CD4-positive, CD25-positive, alpha-beta regulatory T cell (primary cell): Measurements from ENCODE around the gene KCNN1. TPM values are rescaled to one million over a fixed set of nuclear protein-coding genes. Genes with fewer than 3 reads are reported as not detected.
"Not testable (repeated sequence)": the region's sequence is repeated elsewhere in the genome, so short reads cannot be mapped to it uniquely, and the experiment has no call there.

ENCODE experiments used
- ATAC-seq, 2 donors: fragments of 150-1000 bp; cut with Tn5 transposase; one replicate each; pipeline ENCODE4 v1.10.0; 2021; ENCODE audit warnings: low read depth in 2 of 2, moderate number of reproducible peaks in 2 of 2, moderate library complexity in 1 of 2
- DNase-seq, 3 donors: peaks; one replicate each; pipeline versions ENCODE4 v3.0.0 to v3.0.0-alpha.2; 2012 to 2022; ENCODE audit warnings: mixed read lengths in 1 of 3
- H3K27ac ChIP-seq: one replicate; pipeline ENCODE4 v1.7.0; 2013; ENCODE audit warnings: mild to moderate bottlenecking, low read length; ENCODE audit not compliant: insufficient read depth, poor library complexity, severe bottlenecking
- H3K27me3 ChIP-seq: one replicate; pipeline ENCODE4 v1.7.0; 2013; ENCODE audit warnings: low read length; ENCODE audit not compliant: control insufficient read depth, insufficient read depth
- H3K36me3 ChIP-seq: one replicate; pipeline ENCODE4 v1.7.0; 2013; ENCODE audit warnings: mild to moderate bottlenecking, low read length, moderate library complexity; ENCODE audit not compliant: control insufficient read depth, insufficient read depth
- H3K4me1 ChIP-seq: 2 replicates; pipeline ENCODE4 v1.7.0; 2013; ENCODE audit warnings: mild to moderate bottlenecking, low read length; ENCODE audit not compliant: insufficient read depth, control insufficient read depth, poor library complexity, severe bottlenecking
- H3K4me3 ChIP-seq: one replicate; pipeline ENCODE4 v1.7.0; 2013; ENCODE audit warnings: low read depth, mild to moderate bottlenecking, low read length, moderate library complexity
- H3K9me3 ChIP-seq, 2 experiments: 1 replicate in 1 of 2; 2 replicates in 1 of 2; pipeline ENCODE4 v1.7.0; 2013; ENCODE audit warnings: low read length in 2 of 2, mild to moderate bottlenecking in 1 of 2, moderate library complexity in 1 of 2; ENCODE audit not compliant: control insufficient read depth in 2 of 2
- H3K27ac Mint-ChIP-seq, 3 donors: one replicate each; pipeline ENCODE4 v1.8.0; 2020 to 2022; ENCODE audit warnings: mild to moderate bottlenecking in 3 of 3, mixed read lengths in 3 of 3, moderate library complexity in 2 of 3
- H3K27me3 Mint-ChIP-seq: one replicate; pipeline ENCODE4 v1.8.0; 2022; ENCODE audit warnings: mild to moderate bottlenecking, mixed read lengths
- H3K36me3 Mint-ChIP-seq: one replicate; pipeline ENCODE4 v1.8.0; 2020; ENCODE audit warnings: mixed read lengths
- H3K4me1 Mint-ChIP-seq, 4 donors: one replicate each; pipeline ENCODE4 v1.8.0; 2020 to 2022; ENCODE audit warnings: mixed read lengths in 4 of 4, mild to moderate bottlenecking in 1 of 4
- H3K4me3 Mint-ChIP-seq, 4 donors: one replicate each; pipeline ENCODE4 v1.8.0; 2020 to 2022; ENCODE audit warnings: mild to moderate bottlenecking in 4 of 4, mixed read lengths in 4 of 4, moderate library complexity in 3 of 4
- H3K9me3 Mint-ChIP-seq, 7 donors: one replicate each; pipeline ENCODE4 v1.8.0; 2020 to 2022; ENCODE audit warnings: mixed read lengths in 7 of 7, mild to moderate bottlenecking in 3 of 7, moderate library complexity in 2 of 7
- polyA plus RNA-seq, 4 donors: library from polyadenylated mRNA; unstranded; fragments of 300-500 nt; fragmentation: Illumina TruSeq; gene quantifications; one replicate each; pipeline ENCODE4 v1.2.3, GENCODE V29; 2021
- total RNA-seq: library from RNA; stranded (reverse); gene quantifications from one replicate; pipeline ENCODE4 v1.2.3, GENCODE V29; 2022

KCNN1 gene
- total RNA-seq (not detected), polyA plus RNA-seq (not detected)

- H3K27me3 Mint-ChIP-seq: peaks cover 56% of the 10 kb centered on the region
- peak within 1 kb of the TSS in 2 of 4 donors; percentile 56 to 80 for H3K4me3 Mint-ChIP-seq
- Histone ChIP-seq H3K9me3 (no peaks in the 10 kb centered on the region), H3K4me1 (no peaks in the 10 kb centered on the region), H3K27ac (no peak within 1 kb of the TSS), H3K4me3 (no peak within 1 kb of the TSS), H3K27me3 (peaks cover 6% of the 10 kb centered on the region), H3K36me3 (no peaks in the 10 kb centered on the region)
- H3K27ac Mint-ChIP-seq: peak within 1 kb of the TSS in 1 of 3 donors; percentile 52
- peaks cover 0 to 12% (median 3%) of the 10 kb centered on the region in 4 donors for H3K4me1 Mint-ChIP-seq
- ATAC-seq: no peak
- H3K9me3 Mint-ChIP-seq: peaks cover 0 to 2% (median 0%) of the 10 kb centered on the region in 7 donors
- no peaks in the 10 kb centered on the region for H3K36me3 Mint-ChIP-seq
- no peak for DNase-seq
These were observed at the start of gene KCNN1 for GRCh38 chr19:17966550-17967256. Gene KCNN1, plus strand, starts transcription at chr19:17967107. Its CDS starts 6,782 bp downstream, at chr19:17973889.

GRCh38 chr19:17918151-17918550 is 48.8 kb upstream of the KCNN1 start:
- H3K27me3 ChIP-seq, H3K36me3 Mint-ChIP-seq, H3K9me3 ChIP-seq, ATAC-seq, H3K4me1 ChIP-seq, H3K4me1 Mint-ChIP-seq, H3K36me3 ChIP-seq, H3K4me3 Mint-ChIP-seq, H3K27ac ChIP-seq, H3K27me3 Mint-ChIP-seq, H3K4me3 ChIP-seq, DNase-seq, H3K27ac Mint-ChIP-seq: not testable (repeated sequence)
- H3K9me3 Mint-ChIP-seq: peaks cover 0 to 14% (median 2%) of the 10 kb centered on the region in 7 donors

GRCh38 chr19:17919122-17919521 is 47.8 kb upstream of the KCNN1 start:
- not testable (repeated sequence) for H3K4me3 Mint-ChIP-seq, H3K4me3 ChIP-seq, H3K27ac ChIP-seq, H3K9me3 ChIP-seq, H3K27ac Mint-ChIP-seq, H3K27me3 ChIP-seq, DNase-seq, ATAC-seq, H3K36me3 ChIP-seq, H3K9me3 Mint-ChIP-seq, H3K4me1 Mint-ChIP-seq, H3K4me1 ChIP-seq, H3K36me3 Mint-ChIP-seq, H3K27me3 Mint-ChIP-seq

- no peaks in the 10 kb centered on the region for H3K27me3 ChIP-seq
- no peaks in the 10 kb centered on the region for H3K9me3 ChIP-seq
- Mint-ChIP-seq H3K4me1 (no peaks in the 10 kb centered on the region), H3K27ac (no peak overlapping the region), H3K4me3 (no peak overlapping the region), H3K27me3 (no peaks in the 10 kb centered on the region), H3K9me3 (peaks cover 0 to 4% (median 0%) of the 10 kb centered on the region in 7 donors), H3K36me3 (no peaks in the 10 kb centered on the region)
- ATAC-seq (no peak), DNase-seq (no peak)
- no peak overlapping the region for H3K27ac ChIP-seq
- H3K4me3 ChIP-seq: no peak overlapping the region
- no peaks in the 10 kb centered on the region for H3K4me1 ChIP-seq
- no peaks in the 10 kb centered on the region for H3K36me3 ChIP-seq
These were observed 46.4 kb upstream of the KCNN1 start for GRCh38 chr19:17920527-17920926.

- no peak for ATAC-seq
These were observed 44.8 kb upstream of the KCNN1 start for GRCh38 chr19:17922138-17922537.

GRCh38 chr19:17926044-17926443 is 40.9 kb upstream of the KCNN1 start:
- Histone ChIP-seq H3K36me3 (no peaks in the 10 kb centered on the region), H3K9me3 (no peaks in the 10 kb centered on the region), H3K27ac (no peak overlapping the region), H3K4me1 (no peaks in the 10 kb centered on the region), H3K4me3 (no peak overlapping the region), H3K27me3 (no peaks in the 10 kb centered on the region)
- Mint-ChIP-seq H3K27ac (no peak overlapping the region), H3K4me1 (no peaks in the 10 kb centered on the region), H3K9me3 (peaks cover 0 to 3% (median 0%) of the 10 kb centered on the region in 7 donors), H3K4me3 (no peak overlapping the region), H3K36me3 (peaks cover 3% of the 10 kb centered on the region), H3K27me3 (peaks cover 4% of the 10 kb centered on the region)
- ATAC-seq (no peak), DNase-seq (no peak)

More at GRCh38 chr19:17922138-17922537, 44.8 kb upstream of the KCNN1 start:
- Mint-ChIP-seq H3K27ac (no peak overlapping the region), H3K4me1 (no peaks in the 10 kb centered on the region), H3K4me3 (no peak overlapping the region), H3K9me3 (peaks cover 0 to 4% (median 2%) of the 10 kb centered on the region in 7 donors), H3K27me3 (peaks cover 4% of the 10 kb centered on the region), H3K36me3 (peaks cover 3% of the 10 kb centered on the region)
- no peaks in the 10 kb centered on the region for H3K9me3 ChIP-seq
- no peaks in the 10 kb centered on the region for H3K27me3 ChIP-seq
- H3K36me3 ChIP-seq: no peaks in the 10 kb centered on the region
- H3K27ac ChIP-seq: no peak overlapping the region
- no peak for DNase-seq
- no peaks in the 10 kb centered on the region for H3K4me1 ChIP-seq
- H3K4me3 ChIP-seq: no peak overlapping the region

- Mint-ChIP-seq H3K4me3 (peak overlapping the region in 1 of 4 donors; percentile 26), H3K27ac (no peak overlapping the region), H3K4me1 (peaks cover 0 to 19% (median 11%) of the 10 kb centered on the region in 4 donors), H3K9me3 (peaks cover 0 to 3% (median 0%) of the 10 kb centered on the region in 7 donors), H3K36me3 (peaks cover 3% of the 10 kb centered on the region), H3K27me3 (peaks cover 4% of the 10 kb centered on the region)
- no peaks in the 10 kb centered on the region for H3K27me3 ChIP-seq
- H3K9me3 ChIP-seq: no peaks in the 10 kb centered on the region
- no peaks in the 10 kb centered on the region for H3K36me3 ChIP-seq
- ATAC-seq: no peak
- DNase-seq: no peak
- H3K4me1 ChIP-seq: peaks cover 18% of the 10 kb centered on the region
- no peak overlapping the region for H3K27ac ChIP-seq
- H3K4me3 ChIP-seq: no peak overlapping the region
These were observed 37.9 kb upstream of the KCNN1 start for GRCh38 chr19:17929056-17929455.
